Raji (cell line): Measurements from ENCODE around the gene HSPH1.

ENCODE experiments used
- POLR2A ChIP-seq: IDR thresholded peaks from 2 replicates; pipeline ENCODE4 v1.6.1; 2011; ENCODE audit warnings: low read depth, low read length, control low read depth; ENCODE audit not compliant: insufficient read depth

HSPH1 gene

DNA sequence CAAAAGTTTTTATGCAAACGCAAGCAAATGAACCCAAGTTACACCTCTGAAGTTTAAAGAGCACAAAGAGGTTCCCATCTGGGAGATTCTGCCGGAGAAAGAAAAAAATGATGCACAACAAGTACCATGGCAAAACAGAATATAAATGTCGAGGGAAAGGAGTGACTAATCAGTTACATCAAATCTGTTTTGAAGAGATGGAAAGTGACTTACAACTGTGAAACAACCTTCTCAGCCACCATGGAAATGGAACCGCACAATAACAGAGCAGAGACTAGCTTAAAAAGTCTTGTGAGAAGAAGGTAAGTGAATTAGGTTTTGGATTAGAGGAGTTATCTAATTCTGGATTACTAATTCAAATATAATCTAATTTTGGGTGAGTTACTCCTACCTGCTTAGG, 2.4 kb downstream of the HSPH1 start:
- TF ChIP-seq POLR2A: no peak

DNA sequence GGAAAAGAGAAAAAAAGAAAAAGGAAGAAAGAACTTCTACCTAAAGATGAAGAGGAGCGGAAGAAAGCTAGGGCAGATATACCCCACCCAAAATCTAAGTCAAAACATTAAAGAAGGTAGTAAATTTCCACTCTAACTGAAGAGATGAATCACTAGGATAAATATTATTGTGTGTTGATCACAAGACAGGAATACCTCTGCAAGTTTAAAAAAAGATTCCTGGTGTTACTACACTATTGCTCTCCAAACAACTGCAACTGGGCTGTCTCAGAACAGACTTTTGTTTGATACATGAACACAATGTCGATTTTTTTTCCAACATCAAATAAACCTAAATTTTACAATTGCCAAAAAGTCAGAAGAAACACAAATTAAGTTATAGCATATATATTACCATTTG, 6.8 kb downstream of the HSPH1 start:
- TF ChIP-seq POLR2A: no peak

DNA sequence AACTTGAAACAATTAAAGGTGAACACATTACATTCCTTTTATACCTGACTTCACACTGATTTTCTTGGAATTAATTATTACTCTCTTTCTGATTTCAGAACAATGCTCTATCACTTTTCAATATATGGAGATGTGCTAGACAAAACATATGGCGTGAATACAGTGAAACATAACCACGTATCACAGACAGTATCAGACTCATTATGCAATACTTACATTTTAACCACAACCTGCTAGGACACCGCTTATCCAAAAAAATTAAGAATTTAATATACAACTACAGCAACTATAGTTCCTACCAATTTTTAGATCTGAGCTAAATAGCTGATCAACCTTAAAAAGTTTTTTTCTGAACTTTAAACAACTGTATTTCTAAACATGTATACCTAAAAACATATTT, 9.9 kb downstream of the HSPH1 start:
- no peak for TF ChIP-seq POLR2A

- no peak for TF ChIP-seq POLR2A
Observed at GRCh38 chr13:31150315-31150985, 11.3 kb downstream of the HSPH1 start.

DNA sequence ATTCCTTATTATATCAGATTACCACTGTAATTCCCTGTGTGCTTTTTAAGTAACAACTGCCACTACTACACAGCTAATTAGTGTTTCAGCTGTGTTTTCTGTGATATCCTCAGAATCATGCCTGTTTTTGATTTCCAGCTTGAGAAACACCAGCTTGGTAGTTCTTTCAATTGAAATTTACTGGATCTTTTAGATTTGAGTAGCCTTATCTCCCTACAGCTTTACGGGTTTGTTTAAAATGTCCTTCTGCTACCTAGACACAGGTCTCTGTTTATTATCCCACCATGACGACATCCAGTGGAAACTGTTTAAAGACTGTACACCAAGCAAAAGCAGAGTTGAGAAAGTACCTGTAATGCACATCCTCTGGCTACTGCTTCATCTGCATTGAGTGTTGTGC, 12.1 kb downstream of the HSPH1 start:
- no peak for TF ChIP-seq POLR2A

DNA sequence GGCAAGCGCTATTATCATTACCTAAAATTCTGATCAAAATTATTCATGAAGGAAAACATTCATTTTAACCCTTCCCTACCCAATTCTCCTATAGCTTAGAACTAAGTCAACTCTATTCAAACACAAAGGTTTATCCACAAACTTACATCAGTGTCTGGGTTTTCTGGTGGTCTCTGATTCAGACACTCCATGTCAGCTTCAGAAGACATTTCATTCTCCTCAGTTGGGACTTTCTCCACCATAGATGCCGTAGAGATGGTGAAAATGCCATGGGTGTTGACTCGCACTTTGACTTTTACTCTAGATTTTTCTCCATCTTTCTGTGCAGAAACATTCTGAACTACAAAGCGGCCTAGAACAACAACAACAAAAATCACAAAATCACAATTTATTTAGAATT, 16.3 kb downstream of the HSPH1 start:
- no peak for TF ChIP-seq POLR2A

DNA sequence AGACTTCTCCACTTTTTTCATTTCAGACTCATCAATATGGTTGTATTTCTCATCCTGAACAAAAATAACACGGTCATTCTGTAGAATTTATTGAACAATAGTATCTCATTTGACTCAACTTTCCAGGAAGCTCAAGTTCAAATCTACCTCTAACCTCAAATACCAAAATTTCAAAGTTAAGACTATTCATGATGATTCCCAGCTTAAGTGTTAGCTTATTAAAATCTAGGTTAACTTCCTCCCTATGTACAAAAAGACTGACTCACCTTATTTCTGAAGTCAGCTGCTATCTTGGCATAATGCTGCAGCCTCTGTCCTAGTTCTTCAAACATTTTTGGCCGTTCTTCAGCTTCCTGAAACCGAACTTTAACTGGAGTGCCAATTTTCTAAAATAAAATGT, 23.2 kb downstream of the HSPH1 start:
- no peak for TF ChIP-seq POLR2A

DNA sequence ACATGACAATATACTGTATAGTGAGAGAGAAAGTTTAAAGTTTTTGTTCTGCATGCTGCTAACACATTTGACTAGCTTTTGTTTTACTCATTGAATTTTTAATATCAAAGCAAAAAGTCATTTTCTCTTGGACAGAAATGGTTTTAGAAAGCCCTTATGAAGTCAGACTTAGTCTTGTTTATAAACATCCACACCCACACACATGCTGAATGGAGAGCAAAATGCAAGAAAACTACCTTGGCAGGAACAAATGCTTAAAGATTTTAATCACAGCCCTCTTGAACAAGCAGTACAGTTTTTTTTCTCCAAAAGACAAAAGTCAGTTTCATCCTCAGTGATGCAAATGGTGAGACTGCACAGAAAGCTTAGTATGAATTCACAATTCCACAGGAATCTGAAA, 25.0 kb downstream of the HSPH1 start:
- no peak for TF ChIP-seq POLR2A

DNA sequence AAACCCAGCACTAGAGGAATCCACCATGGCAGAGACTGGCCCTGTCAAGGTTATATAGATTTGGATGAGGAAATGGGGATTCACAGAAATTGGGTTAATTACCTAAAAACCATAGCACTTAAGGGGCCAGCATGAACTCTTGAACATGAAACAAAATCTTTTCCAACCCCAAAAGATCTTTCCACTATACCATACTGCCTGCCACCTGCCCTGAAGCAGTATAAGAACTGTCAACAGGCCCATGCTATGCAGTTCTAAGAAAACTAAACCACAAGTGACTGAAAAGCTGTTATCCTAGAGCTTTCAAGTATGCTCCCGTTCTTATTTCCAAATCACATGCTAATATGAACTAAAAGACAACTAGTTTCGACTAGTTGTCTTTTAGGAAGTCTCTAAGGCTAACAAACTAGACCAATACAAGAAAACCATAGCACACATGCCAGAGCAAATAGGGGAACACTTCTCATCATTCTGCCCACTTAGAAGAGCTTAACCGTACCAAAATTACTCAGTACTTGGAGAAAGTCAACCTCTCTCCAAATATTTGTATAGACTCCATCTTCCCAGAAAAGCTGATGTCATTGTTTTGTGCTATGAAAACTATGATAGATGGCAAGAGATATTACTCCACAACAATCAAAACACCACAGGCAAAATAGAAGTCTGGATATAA, 27.5 kb downstream of the HSPH1 start:
- no peak for TF ChIP-seq POLR2A

DNA sequence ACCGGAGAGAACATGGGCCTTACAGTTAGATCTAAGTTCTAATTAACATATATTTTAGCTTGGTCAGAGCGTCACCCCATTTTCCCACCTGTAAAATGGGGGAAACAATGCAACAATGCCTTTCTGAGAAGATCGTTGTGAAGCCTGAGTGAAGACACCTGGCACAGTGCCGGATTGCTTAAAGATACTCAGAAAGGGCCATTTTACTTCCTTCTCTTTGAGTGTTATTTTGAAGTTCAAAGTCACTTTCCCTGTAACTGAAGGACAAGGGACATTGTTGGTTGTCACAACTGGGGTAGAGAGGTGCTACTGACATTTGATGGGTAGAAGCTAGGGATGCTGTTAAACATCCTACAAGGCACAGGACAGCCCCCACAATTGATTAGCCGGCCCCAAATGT, 28.1 kb downstream of the HSPH1 start:
- no peak for TF ChIP-seq POLR2A

- no peak for TF ChIP-seq POLR2A
Observed at GRCh38 chr13:31131470-31131961, 30.2 kb downstream of the HSPH1 start.

GRCh38 chr13:31129419-31129818, 32.3 kb downstream of the HSPH1 start:
- no peak for TF ChIP-seq POLR2A

DNA sequence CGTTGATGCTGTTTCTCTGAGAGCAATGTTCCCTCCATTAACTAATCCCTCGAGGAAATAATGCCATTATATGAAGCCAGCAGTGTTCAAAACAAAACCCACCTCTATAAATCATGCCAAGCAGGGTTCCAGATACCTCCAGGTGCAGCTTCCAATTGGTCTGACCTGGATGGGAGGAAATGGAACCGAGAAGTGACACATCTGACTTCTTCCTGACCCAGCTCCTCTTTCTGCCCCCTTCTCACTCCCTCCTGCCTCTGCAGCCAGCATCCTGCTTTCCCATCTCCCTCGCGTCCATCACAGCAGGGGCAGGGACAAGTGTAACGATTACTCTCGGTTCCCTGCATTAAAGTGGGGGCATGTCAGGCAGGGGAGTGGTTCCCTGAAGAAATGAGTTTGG, 37.5 kb downstream of the HSPH1 start:
- TF ChIP-seq POLR2A: no peak

- no peak for TF ChIP-seq POLR2A
Observed at GRCh38 chr13:31122544-31123260, 39.0 kb downstream of the HSPH1 start.

GRCh38 chr13:31122143-31122542, 39.6 kb downstream of the HSPH1 start:
- TF ChIP-seq POLR2A: no peak

GRCh38 chr13:31121379-31122140, 40.1 kb downstream of the HSPH1 start:
- no peak for TF ChIP-seq POLR2A
